Measurements from ENCODE around the gene FAIM2.

Gene FAIM2

GRCh38 chr12:49897276-49897675 is 6.4 kb downstream of the FAIM2 start:
- no peak for DNase-seq (ENCODE audit: low read depth in 1 of 2, low spot score in 1 of 2)

- DNase-seq (ENCODE audit: low read depth in 1 of 2, low spot score in 1 of 2) = no peak
These were observed 7.9 kb downstream of the FAIM2 start for GRCh38 chr12:49895773-49896172.

- DNase-seq (ENCODE audit: low read depth in 1 of 2, low spot score in 1 of 2) = no peak
These were observed 8.9 kb downstream of the FAIM2 start for GRCh38 chr12:49894751-49895148.

- no peak for DNase-seq (ENCODE audit: low read depth in 1 of 2, low spot score in 1 of 2)
These were observed 9.6 kb downstream of the FAIM2 start for GRCh38 chr12:49893753-49894750.

- DNase-seq (ENCODE audit: low read depth in 1 of 2, low spot score in 1 of 2) = no peak
These were observed 10.9 kb downstream of the FAIM2 start for GRCh38 chr12:49892732-49893317.

- DNase-seq (ENCODE audit: low read depth in 1 of 2, low spot score in 1 of 2) = no peak
These were observed 11.5 kb downstream of the FAIM2 start for GRCh38 chr12:49892084-49892731.

GRCh38 chr12:49891476-49891875 is 12.2 kb downstream of the FAIM2 start:
- DNase-seq (ENCODE audit: low read depth in 1 of 2, low spot score in 1 of 2) = no peak

- no peak for DNase-seq (ENCODE audit: low read depth in 1 of 2, low spot score in 1 of 2)
These were observed 12.7 kb downstream of the FAIM2 start for GRCh38 chr12:49891012-49891411.

GRCh38 chr12:49890096-49890461 is 13.6 kb downstream of the FAIM2 start:
- no peak for DNase-seq (ENCODE audit: low read depth in 1 of 2, low spot score in 1 of 2)

GRCh38 chr12:49889361-49890095 is 14.2 kb downstream of the FAIM2 start:
- no peak for DNase-seq (ENCODE audit: low read depth in 1 of 2, low spot score in 1 of 2)

GRCh38 chr12:49888461-49889151 is 15.1 kb downstream of the FAIM2 start:
- no peak for DNase-seq (ENCODE audit: low read depth in 1 of 2, low spot score in 1 of 2)

- DNase-seq (ENCODE audit: low read depth in 1 of 2, low spot score in 1 of 2) = no peak
These were observed 15.9 kb downstream of the FAIM2 start for GRCh38 chr12:49887536-49888401.

GRCh38 chr12:49887091-49887490 is 16.6 kb downstream of the FAIM2 start:
- no peak for DNase-seq (ENCODE audit: low read depth in 1 of 2, low spot score in 1 of 2)

- DNase-seq (ENCODE audit: low read depth in 1 of 2, low spot score in 1 of 2) = no peak
These were observed 17.8 kb downstream of the FAIM2 start for GRCh38 chr12:49885663-49886461.

GRCh38 chr12:49885118-49885517 is 18.6 kb downstream of the FAIM2 start:
- DNase-seq (ENCODE audit: low read depth in 1 of 2, low spot score in 1 of 2) = no peak

GRCh38 chr12:49882851-49883464 is 20.7 kb downstream of the FAIM2 start:
- DNase-seq (ENCODE audit: low read depth in 1 of 2, low spot score in 1 of 2) = no peak

GRCh38 chr12:49882248-49882850 is 21.4 kb downstream of the FAIM2 start:
- no peak for DNase-seq (ENCODE audit: low read depth in 1 of 2, low spot score in 1 of 2)

Measured in stimulated activated CD4-positive, alpha-beta T cell treated with anti-CD3 and anti-CD28 coated beads, Interleukin-15, amount 100 ng/mL, for 1 hour (primary cell).